LoVo (cell line): ENCODE results near the gene ONECUT1.
"Not testable (repeated sequence)": the region's sequence is repeated elsewhere in the genome, so short reads cannot be mapped to it uniquely, and the experiment has no call there.

ENCODE experiments used
- DNase-seq: peaks from one replicate; pipeline ENCODE4 v3.0.0-alpha.2; 2016; ENCODE audit warnings: low spot score

ONECUT1 gene

GRCh38 chr15:52790169-52790708 lies at the start of gene ONECUT1:
TSS of gene ONECUT1 (minus strand) at chr15:52790336. CDS start at chr15:52789884, 452 bp downstream.
- DNase-seq = peak; percentile 67

- no peak for DNase-seq
Measured at GRCh38 chr15:52834379-52834778, 44.2 kb upstream of the ONECUT1 start.

- DNase-seq = not testable (repeated sequence)
Measured at GRCh38 chr15:52824169-52824942, 34.2 kb upstream of the ONECUT1 start.

GRCh38 chr15:52822475-52822874 lies 32.3 kb upstream of the ONECUT1 start:
- no peak for DNase-seq

- DNase-seq = no peak
Measured at GRCh38 chr15:52819253-52819652, 29.1 kb upstream of the ONECUT1 start.

GRCh38 chr15:52815899-52816298 lies 25.8 kb upstream of the ONECUT1 start:
- not testable (repeated sequence) for DNase-seq

GRCh38 chr15:52808996-52809395 lies 18.9 kb upstream of the ONECUT1 start:
- no peak for DNase-seq

- no peak for DNase-seq
Measured at GRCh38 chr15:52808441-52808840, 18.3 kb upstream of the ONECUT1 start.

GRCh38 chr15:52806284-52806655 lies 16.1 kb upstream of the ONECUT1 start:
- DNase-seq = no peak

GRCh38 chr15:52805351-52806283 lies 15.5 kb upstream of the ONECUT1 start:
- DNase-seq = no peak

GRCh38 chr15:52804526-52805081 lies 14.5 kb upstream of the ONECUT1 start:
- DNase-seq = no peak

GRCh38 chr15:52803467-52804306 lies 13.6 kb upstream of the ONECUT1 start:
- DNase-seq = no peak

- no peak for DNase-seq
Measured at GRCh38 chr15:52803108-52803466, 13.0 kb upstream of the ONECUT1 start.

- no peak for DNase-seq
Measured at GRCh38 chr15:52802110-52802509, 12.0 kb upstream of the ONECUT1 start.

- no peak for DNase-seq
Measured at GRCh38 chr15:52801748-52802085, 11.6 kb upstream of the ONECUT1 start.

- DNase-seq = no peak
Measured at GRCh38 chr15:52800828-52801747, 11.0 kb upstream of the ONECUT1 start.

- no peak for DNase-seq
Measured at GRCh38 chr15:52799145-52799811, 9.1 kb upstream of the ONECUT1 start.

GRCh38 chr15:52798529-52799101 lies 8.5 kb upstream of the ONECUT1 start:
- no peak for DNase-seq

GRCh38 chr15:52797625-52798501 lies 7.7 kb upstream of the ONECUT1 start:
- no peak for DNase-seq
